Measurements from ENCODE around the gene PRRC2A.

The PRRC2A gene

DNA sequence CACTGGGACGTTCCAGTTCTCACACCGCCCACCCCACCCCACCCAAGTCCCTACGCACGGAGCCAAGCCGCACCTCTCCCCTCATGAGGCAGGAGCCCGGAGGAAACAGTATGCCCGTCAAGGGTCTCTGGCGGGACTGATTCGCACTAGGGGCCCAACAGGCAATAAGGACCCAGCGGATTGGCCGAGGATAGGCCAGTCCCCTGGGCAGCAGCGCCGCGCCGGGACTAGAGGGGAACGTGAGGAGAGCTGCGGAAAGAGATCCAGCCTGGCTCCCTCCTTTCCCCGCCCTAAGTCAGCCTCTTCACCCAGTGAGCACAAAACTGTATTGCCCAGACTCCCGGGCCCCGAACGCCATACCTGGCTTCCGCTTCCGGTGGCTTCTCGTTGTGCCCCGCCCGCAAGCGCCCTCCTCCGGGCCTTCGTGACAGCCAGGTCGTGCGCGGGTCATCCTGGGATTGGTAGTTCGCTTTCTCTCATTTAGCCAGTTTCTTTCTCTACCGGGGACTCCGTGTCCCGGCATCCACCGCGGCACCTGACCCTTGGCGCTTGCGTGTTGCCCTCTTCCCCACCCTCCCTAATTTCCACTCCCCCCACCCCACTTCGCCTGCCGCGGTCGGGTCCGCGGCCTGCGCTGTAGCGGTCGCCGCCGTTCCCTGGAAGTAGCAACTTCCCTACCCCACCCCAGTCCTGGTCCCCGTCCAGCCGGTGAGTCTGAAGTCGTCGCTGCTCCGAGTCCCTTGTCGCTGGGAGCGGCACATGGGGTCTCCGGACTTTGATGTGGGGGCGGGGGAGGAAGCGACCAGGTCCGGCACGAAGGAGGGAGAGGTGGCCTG lies 45.2 kb downstream of the PRRC2A start, which contains the start of gene CSNK2B:
TSS of gene CSNK2B (plus strand) at position 580 of the 836 bp plus-strand sequence. CDS start 752 bp downstream, outside the sequence.
- DNase-seq: peak; percentile 98
- peak within 1 kb of the TSS; percentile 82 for H2AFZ ChIP-seq (ENCODE audit: low read length)

DNA sequence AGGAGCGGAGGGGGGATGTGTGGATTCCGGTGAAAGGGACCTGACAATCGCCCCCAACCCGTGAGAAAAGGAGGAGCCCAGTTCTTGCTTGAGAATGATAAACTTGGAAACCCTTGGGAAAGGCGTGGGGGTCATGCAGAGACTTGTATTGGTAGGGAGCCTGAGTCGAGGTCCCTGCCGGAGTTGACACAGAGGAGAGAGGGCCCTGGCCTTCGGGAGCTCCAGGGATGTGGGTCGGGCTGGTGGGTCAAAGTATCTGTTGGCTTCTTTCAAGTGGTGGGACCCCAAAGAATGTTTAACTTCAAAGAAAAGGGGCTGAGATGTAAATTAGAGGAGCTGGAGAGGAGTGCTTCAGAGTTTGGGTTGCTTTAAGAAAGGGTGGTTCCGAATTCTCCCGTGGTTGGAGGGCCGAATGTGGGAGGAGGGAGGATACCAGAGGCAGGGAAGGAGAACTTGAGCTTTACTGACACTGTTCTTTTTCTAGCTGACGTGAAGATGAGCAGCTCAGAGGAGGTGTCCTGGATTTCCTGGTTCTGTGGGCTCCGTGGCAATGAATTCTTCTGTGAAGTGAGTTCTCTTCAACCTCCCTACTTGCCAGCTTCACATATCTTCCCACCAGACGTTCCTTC lies 45.9 kb downstream of the PRRC2A start:
- Histone ChIP-seq H3K27me3 (replicated peaks; ENCODE audit: insufficient read depth, low read length) (no peaks in the 10 kb centered on the region), H3K36me3 (replicated peaks; ENCODE audit: insufficient read depth, low read length) (peaks cover 13% of the 10 kb centered on the region), H3K9ac (ENCODE audit: low read length) (peak overlapping the region; percentile 89), H4K20me1 (ENCODE audit: insufficient read depth, low read length) (no peaks in the 10 kb centered on the region), H3F3A (ENCODE audit: insufficient read depth, low read length) (peaks cover 15% of the 10 kb centered on the region), H2AFZ (ENCODE audit: low read length) (peak overlapping the region; percentile 56; the same call in 1 of the 2 replicates), H3K79me2 (ENCODE audit: low read length) (peaks cover 70% of the 10 kb centered on the region), H3K9me2 (replicated peaks; ENCODE audit: insufficient read depth, low read length) (no peaks in the 10 kb centered on the region), H3K4me3 (ENCODE audit: low read length) (peak overlapping the region; percentile 99), H3K4me1 (ENCODE audit: low read length) (peaks cover 27% of the 10 kb centered on the region), H3K4me2 (ENCODE audit: low read depth, low read length) (peak overlapping the region; percentile 70), H3K9me3 (replicated peaks; ENCODE audit: insufficient read depth, low read length) (no peaks in the 10 kb centered on the region), H3K27ac (ENCODE audit: low read length) (peak overlapping the region; percentile 12; the same call in 1 of the 2 replicates)
- no peak for DNase-seq
- TF ChIP-seq EZH2 (optimal IDR thresholded peaks at IDR 0.05; ENCODE audit: low read depth, low read length) (no peak), CTCF (IDR thresholded peaks at IDR 0.05; ENCODE audit: low read length) (no peak), EZH2phosphoT487 (IDR thresholded peaks at IDR 0.05; ENCODE audit: low read length) (no peak)

More for the DNA sequence above, 45.2 kb downstream of the PRRC2A start, which contains the start of gene CSNK2B:
- peak within 1 kb of the TSS; percentile 99 for H3K27ac ChIP-seq (ENCODE audit: low read length)
- H3K27me3 ChIP-seq (replicated peaks; ENCODE audit: insufficient read depth, low read length): no peaks in the 10 kb centered on the region
- H3K4me1 ChIP-seq (ENCODE audit: low read length): peaks cover 31% of the 10 kb centered on the region
- no peaks in the 10 kb centered on the region for H3K9me2 ChIP-seq (replicated peaks; ENCODE audit: insufficient read depth, low read length)
- H3F3A ChIP-seq (ENCODE audit: insufficient read depth, low read length): peaks cover 20% of the 10 kb centered on the region
- H4K20me1 ChIP-seq (ENCODE audit: insufficient read depth, low read length): no peaks in the 10 kb centered on the region
- TF ChIP-seq CTCF (IDR thresholded peaks at IDR 0.05; ENCODE audit: low read length): no peak; the same call in 1 of the 2 replicates
- TF ChIP-seq EZH2phosphoT487 (IDR thresholded peaks at IDR 0.05; ENCODE audit: low read length): no peak
- TF ChIP-seq EZH2 (optimal IDR thresholded peaks at IDR 0.05; ENCODE audit: low read depth, low read length): no peak
- H3K79me2 ChIP-seq (ENCODE audit: low read length): peaks cover 70% of the 10 kb centered on the region
- no peaks in the 10 kb centered on the region for H3K9me3 ChIP-seq (replicated peaks; ENCODE audit: insufficient read depth, low read length)
- H3K9ac ChIP-seq (ENCODE audit: low read length): peak within 1 kb of the TSS; percentile 100
- peak within 1 kb of the TSS; percentile 99 for H3K4me3 ChIP-seq (ENCODE audit: low read length)
- H3K4me2 ChIP-seq (ENCODE audit: low read depth, low read length): peak within 1 kb of the TSS; percentile 97
- H3K36me3 ChIP-seq (replicated peaks; ENCODE audit: insufficient read depth, low read length): peaks cover 13% of the 10 kb centered on the region

- H3K36me3 ChIP-seq (replicated peaks; ENCODE audit: insufficient read depth, low read length): peaks cover 13% of the 10 kb centered on the region
- H4K20me1 ChIP-seq (ENCODE audit: insufficient read depth, low read length): no peaks in the 10 kb centered on the region
Measured at GRCh38 chr6:31669676-31670075, 49.2 kb downstream of the PRRC2A start, which contains the start of gene LY6G5B. Gene LY6G5B (plus strand): TSS chr6:31669976. CDS start chr6:31670951, 975 bp downstream.

More at GRCh38 chr6:31669676-31670075, 49.2 kb downstream of the PRRC2A start, which contains the start of gene LY6G5B:
- H3K9me2 ChIP-seq (replicated peaks; ENCODE audit: insufficient read depth, low read length): no peaks in the 10 kb centered on the region
- no peak within 1 kb of the TSS for H3K4me2 ChIP-seq (ENCODE audit: low read depth, low read length)
- H3K9me3 ChIP-seq (replicated peaks; ENCODE audit: insufficient read depth, low read length): no peaks in the 10 kb centered on the region
- no peak within 1 kb of the TSS for H2AFZ ChIP-seq (ENCODE audit: low read length)
- H3F3A ChIP-seq (ENCODE audit: insufficient read depth, low read length): peaks cover 6% of the 10 kb centered on the region
- TF ChIP-seq EZH2phosphoT487 (IDR thresholded peaks at IDR 0.05; ENCODE audit: low read length) (no peak), EZH2 (optimal IDR thresholded peaks at IDR 0.05; ENCODE audit: low read depth, low read length) (no peak), CTCF (IDR thresholded peaks at IDR 0.05; ENCODE audit: low read length) (no peak)
- H3K79me2 ChIP-seq (ENCODE audit: low read length): peaks cover 44% of the 10 kb centered on the region
- no peak for DNase-seq
- no peak within 1 kb of the TSS for H3K4me3 ChIP-seq (ENCODE audit: low read length)
- no peaks in the 10 kb centered on the region for H3K27me3 ChIP-seq (replicated peaks; ENCODE audit: insufficient read depth, low read length)
- H3K27ac ChIP-seq (ENCODE audit: low read length): no peak within 1 kb of the TSS
- H3K4me1 ChIP-seq (ENCODE audit: low read length): peaks cover 4% of the 10 kb centered on the region; the same call in 1 of the 2 replicates
- H3K9ac ChIP-seq (ENCODE audit: low read length): no peak within 1 kb of the TSS
